Activated effector memory CD4-positive, alpha-beta T cell treated with anti-CD3 and anti-CD28 coated beads, Interleukin-2, amount 50 U/mL, for 16 hours (primary cell): ENCODE measurements around the gene MAPK8IP3.

Experiments used
- DNase-seq: peaks from one replicate; pipeline ENCODE4 v3.0.0-alpha.2; 2020

MAPK8IP3 gene, protein sequence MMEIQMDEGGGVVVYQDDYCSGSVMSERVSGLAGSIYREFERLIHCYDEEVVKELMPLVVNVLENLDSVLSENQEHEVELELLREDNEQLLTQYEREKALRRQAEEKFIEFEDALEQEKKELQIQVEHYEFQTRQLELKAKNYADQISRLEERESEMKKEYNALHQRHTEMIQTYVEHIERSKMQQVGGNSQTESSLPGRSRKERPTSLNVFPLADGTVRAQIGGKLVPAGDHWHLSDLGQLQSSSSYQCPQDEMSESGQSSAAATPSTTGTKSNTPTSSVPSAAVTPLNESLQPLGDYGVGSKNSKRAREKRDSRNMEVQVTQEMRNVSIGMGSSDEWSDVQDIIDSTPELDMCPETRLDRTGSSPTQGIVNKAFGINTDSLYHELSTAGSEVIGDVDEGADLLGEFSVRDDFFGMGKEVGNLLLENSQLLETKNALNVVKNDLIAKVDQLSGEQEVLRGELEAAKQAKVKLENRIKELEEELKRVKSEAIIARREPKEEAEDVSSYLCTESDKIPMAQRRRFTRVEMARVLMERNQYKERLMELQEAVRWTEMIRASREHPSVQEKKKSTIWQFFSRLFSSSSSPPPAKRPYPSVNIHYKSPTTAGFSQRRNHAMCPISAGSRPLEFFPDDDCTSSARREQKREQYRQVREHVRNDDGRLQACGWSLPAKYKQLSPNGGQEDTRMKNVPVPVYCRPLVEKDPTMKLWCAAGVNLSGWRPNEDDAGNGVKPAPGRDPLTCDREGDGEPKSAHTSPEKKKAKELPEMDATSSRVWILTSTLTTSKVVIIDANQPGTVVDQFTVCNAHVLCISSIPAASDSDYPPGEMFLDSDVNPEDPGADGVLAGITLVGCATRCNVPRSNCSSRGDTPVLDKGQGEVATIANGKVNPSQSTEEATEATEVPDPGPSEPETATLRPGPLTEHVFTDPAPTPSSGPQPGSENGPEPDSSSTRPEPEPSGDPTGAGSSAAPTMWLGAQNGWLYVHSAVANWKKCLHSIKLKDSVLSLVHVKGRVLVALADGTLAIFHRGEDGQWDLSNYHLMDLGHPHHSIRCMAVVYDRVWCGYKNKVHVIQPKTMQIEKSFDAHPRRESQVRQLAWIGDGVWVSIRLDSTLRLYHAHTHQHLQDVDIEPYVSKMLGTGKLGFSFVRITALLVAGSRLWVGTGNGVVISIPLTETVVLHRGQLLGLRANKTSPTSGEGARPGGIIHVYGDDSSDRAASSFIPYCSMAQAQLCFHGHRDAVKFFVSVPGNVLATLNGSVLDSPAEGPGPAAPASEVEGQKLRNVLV (N-terminal part only)

DNA sequence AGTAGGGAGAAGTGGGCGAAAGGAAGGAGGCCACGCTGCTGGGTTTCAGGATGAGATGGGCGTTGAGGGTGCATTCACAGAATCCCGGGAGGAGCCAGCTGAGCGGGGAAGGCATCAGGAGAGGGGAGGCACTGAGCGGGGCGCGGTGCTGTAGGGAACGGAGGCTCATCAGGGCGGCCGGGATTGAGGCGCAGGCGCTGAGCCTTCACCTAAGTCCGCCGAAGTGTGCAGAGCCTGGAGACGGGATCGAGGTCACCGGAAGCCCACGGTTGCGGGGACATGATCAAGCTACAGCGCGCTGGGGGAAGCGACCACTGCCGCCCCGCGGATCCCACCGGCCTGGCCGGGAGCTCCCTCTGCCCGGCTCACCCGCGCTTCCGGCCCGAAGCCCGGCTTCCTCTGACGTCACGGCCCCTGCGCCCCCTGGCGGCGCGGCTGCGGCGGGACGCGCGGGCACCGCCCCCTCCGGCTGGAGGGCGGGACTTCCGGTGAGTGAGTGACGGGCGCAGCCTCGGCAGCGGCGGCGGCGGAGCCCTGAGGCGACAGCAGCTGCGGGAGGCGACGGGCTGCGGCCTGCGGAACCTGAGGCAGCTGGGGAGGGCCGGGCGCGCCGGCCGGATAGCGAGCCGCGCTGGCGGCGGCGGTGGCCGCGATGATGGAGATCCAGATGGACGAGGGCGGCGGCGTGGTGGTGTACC lies at the start of gene MAPK8IP3:
Gene MAPK8IP3, plus strand, starts transcription at position 508 of the 698 bp plus-strand sequence. Its CDS starts 145 bp downstream, at position 653.
- peak; percentile 99 for DNase-seq

DNA sequence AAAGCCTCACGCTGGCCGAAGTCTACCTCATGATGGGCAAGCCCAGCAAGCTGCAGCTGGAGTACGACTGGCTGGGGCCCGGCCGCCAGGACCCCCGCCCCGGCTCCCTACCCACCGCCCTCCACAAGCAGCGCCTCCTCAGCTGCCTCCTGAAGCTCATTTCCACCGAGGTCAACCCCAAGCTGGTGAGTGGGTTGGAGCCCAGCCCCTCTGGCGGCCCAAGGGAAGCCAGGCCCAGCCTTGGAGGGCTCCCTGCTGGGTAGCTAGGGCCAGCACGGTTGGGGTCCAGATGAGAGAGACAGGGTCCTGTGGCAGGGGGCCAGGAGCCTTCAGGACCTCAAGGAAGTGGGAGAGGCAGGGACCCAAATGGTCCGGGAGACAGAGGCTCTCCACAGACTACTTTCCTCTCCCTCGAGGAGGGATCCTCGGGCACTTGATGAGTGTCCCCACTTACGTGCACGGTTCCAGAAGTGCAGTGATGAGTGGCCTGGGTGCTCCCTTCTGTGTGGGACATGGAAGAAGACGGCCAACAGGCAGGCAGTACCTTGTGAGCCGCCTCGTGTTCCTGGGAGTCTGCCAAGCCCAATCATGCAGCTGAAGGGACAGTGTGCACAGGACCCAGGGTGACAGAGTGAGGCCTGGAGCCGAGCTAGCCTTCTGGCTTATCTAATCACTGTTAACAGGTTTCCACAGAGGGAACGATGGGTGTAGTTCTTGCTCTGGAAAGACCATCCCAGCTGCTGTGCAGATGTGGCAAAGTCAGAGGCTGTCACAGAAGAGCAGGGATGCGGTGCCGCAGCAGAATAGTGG lies 49.0 kb upstream of the MAPK8IP3 start:
- DNase-seq: no peak

DNA sequence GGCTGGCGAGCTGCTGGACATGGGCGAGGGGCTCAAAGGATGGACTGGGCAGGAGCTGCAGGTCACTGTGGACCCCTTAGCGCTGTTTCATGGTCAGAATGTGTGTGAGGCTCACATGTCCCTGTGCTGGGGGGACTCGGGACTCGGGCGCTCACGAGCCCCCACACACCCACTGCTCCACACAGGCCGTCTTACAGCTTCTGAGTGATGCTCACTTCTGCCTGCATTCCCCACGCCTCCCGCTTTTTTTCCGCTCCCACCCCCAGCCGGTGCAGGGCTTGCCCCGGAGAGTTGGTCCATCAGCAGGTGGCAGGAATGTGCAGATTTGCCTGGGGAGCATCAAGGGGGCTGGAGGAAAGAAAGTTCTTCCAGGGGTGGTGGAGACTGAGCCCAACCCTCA lies 48.2 kb upstream of the MAPK8IP3 start:
- no peak for DNase-seq

DNA sequence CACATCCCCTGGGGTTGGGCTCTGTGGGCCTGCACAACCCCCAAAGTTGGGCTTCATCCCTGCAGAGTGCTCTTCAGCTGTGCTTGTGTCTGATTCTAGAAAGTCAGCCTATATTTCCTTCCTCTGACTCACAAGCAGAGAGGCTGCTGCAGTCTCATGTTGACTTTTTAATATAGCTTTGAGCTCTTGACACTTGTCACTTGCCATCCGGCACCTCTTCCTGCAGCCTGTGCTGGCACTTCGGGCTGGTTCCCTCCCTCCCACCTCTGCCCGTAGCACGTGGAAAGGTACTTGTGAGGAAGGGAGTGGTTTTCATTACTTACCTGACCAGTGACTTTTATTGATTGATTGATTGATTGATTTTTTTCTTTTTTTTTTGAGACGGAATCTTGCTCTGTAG lies 47.0 kb upstream of the MAPK8IP3 start:
- DNase-seq: no peak

DNA sequence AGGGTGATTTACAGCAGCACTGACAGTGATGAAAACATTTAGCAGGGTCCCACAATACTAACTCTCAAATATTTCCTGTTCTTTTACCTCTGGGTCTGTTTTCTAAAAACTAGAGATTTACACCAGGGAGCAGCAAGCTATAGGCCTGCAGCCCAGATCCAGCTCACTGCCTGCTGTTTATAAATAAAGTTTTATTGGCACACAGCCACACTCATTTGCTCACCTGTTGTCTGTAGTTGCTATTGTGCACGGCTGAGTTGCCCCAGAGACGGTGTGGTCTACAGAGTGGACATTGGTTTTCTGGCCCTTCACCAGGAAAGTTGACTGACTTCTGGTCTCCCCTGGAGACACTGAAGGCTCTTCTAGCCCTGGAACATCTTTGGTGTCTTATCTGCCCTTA lies 44.2 kb upstream of the MAPK8IP3 start:
- DNase-seq: no peak

DNA sequence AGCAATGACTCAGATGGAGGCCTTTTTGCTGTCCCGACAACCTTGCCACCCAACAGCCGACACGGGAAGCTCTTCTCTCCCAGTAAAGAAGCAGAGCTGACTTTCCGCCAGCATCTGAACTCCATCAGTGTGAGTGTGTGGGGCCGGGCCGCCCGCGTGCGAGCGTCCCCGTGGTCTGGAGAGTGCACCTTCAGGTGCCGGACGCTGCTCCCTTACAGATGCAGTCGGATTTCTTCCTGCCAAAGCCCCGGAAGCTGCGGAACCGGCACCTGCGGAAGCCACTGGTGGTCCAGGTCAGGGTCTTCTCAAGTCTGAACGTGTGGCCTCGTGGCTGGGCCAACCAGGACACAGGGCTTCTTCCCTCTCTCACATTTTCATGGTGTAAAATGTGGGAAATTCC lies 43.5 kb upstream of the MAPK8IP3 start:
- DNase-seq: no peak

DNA sequence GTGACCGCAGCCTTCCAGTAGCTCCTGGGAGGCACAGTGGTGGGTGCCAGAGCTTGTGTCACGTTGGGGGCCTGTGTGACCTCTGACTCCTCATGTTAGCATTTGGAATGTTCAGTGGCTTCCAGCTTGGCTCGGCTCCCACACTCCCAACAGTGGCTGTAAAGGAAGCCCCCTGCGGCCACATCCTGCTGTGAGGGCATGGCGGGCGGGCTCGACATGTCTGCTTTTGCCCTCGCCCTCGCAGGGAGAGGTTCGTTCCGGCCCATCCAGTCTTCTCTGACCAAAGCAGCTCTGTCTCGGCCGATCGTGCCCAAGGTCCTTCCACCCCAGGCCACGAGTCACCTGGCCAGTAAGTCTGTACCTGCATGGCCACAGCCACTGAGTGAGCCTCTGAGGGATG lies 40.2 kb upstream of the MAPK8IP3 start:
- DNase-seq: no peak

DNA sequence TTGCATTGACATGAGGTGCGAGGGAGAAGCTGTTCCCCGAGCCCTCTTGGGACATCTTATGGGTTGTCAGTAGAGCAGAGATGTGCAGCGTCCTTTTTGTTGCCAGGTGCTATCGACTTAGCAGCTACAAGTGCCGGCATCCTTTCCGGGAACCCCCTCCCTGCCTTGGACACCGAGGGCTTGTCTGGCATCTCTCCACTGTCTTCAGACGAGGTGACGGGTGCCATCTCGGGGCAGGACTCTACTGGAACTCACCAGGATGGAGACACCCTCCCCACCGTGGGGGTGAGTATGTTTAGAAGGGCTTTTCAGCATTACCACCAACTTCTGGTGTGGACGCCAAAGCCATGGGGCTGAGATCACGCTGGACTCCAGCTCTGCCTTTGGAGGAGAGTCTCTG lies 39.7 kb upstream of the MAPK8IP3 start:
- DNase-seq: no peak

DNA sequence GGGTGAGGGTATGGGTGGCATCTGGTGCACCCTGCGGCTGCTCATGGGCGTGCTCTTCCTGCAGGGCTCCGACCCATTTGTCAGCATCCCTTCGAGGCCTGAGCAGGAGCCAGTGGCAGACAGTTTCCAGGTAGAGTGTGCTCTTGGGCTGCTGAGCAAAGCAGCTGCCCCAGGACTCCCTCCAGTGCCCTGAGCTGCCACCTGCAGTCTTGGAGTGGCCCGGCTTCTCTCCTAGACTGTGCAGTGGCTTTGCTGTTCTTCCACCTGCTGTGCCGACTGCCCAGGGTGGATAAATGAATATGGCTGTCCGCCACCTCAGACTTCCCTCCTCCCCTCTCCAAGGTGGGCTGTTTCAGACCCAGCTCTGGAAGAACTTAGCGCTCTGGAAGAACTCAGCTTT lies 38.7 kb upstream of the MAPK8IP3 start:
- DNase-seq: no peak

DNA sequence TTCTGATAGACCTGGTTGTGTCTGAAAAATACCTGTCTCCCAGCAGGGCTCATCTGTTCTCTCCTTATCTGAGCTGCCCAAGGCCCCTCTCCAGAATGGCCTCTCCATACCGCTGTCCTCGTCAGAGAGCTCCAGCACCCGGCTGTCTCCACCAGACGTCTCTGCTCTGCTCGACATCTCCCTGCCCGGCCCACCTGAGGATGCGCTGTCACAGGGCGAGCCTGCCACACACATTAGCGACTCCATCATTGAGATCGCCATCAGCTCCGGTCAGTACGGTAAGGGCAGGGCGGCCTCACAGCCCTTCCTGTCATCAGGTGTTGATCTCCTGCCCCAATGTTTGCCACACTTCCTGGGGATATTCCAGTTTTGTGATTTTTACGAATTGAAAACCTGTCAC lies 38.1 kb upstream of the MAPK8IP3 start:
- DNase-seq: no peak

DNA sequence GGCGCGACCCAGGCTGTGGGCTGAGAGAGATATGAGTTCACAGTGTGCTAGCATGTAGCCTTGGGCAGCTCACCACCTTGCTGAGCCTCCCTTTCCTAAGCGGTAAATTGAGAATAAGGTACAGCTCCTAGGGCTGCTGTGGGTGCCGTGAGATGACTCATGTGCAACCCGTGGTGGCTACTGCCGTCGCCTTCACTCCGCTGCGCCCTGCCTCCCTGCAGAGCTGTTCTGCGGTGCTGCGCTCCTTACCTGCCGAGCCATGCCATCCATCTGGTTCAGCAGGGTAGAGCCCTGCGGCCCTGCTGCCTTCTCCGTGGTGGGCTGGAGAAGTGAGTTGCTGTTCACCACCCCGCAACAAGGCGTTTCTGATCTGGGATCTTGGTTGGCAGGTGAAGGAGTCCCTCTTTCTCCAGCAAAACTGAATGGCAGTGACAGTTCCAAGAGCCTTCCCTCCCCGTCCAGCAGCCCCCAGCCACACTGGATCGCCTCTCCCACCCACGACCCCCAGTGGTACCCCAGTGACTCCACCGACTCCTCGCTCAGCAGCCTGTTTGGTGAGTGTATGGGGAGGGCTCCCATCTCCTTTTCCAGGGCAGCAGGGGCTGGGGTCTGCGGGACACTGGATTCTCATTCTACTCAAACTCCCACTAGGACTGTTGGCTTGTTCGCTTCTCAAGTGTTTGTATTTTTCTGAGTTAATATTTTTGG lies 37.2 kb upstream of the MAPK8IP3 start:
- DNase-seq: no peak

DNA sequence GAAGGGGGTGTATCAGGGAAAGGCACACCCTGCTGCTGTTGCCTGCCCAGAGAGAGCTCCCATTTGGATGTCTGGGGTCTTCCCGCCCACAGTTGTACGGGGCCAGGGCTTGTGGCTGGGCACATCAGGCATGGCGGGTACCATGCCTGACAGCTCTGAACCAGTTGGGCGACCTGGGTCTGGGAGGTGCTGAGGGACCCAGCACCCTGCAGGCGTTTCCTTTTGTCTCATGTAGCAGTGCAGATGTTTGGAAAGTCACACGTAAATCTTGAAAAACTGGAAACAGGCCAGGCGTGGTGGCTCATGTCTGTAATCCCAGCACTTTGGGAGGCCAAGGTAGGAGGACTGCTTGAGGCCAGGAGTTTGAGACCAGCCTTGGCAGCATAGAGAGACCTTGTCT lies 36.3 kb upstream of the MAPK8IP3 start:
- no peak for DNase-seq

DNA sequence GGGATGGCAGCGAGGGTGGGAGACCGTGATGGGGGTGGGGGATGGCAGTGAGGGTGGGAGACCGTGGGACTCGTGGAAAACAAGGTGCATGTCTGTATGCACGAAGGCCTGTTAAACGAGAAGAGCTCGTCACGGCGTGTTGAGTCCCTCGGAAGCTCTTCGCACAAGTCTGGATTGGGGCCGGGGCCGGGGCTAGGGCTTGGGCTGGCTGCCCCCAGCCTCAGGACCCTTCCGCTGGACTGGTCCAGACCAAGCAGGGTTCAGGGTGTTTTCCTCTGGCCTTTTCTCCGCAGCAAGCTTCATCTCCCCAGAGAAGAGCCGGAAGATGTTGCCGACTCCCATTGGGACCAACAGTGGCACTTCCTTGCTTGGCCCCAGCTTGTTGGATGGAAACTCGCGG lies 35.6 kb upstream of the MAPK8IP3 start:
- DNase-seq: no peak

DNA sequence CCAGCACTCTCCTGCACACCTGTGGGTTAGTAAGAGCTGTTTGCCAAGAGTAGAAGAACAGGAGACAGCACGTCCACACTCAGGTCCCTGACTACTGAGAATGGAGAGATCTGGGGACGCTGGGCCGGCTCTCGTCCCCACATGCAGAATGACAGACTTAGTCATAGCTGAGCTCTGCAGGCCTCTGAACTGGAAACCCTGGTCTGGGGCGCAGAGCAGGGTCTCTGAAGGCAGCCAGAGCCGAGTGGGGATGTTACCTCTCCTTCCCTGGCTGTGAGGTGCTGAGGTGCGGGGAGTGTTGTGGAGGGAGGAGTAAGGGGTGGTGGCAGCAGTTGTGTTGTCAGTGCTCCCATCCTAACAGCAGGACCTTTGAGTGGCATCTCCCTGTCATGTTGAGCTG lies 35.1 kb upstream of the MAPK8IP3 start:
- no peak for DNase-seq

DNA sequence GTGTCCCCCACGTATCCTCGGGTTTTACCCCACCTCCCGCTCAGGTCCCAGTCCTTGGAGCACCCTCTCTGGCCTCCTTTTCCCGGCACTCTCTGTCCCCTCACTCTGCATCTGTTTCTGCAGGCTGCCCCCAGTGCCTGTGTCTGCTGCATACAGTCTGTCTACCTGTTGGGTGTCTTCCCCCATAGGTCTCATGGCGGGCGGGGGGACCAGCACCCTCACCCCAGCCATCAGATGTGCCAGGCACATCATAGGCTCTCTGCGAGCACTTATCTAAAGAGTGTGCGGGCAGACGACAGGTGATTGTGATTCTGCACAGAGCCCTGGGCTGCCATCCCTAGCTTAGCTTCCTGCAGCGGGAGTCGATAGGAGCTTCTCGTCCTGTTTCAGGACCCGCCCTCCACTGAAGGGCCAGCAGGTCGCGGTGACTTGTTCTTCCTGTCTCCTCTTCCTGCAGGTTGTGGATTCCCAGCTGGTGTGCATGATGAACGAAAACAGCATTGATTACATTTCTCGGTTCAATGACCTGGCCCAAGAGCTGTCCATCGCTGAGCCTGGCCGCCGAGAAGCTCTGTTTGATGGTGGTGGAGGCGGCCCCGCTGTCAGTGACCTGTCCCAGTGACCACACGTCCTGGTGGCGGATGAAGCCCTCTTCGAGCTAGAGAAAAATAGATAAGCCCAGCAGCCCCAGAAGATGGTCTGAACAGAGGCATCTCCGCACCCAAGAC lies 32.4 kb upstream of the MAPK8IP3 start:
- DNase-seq: no peak

DNA sequence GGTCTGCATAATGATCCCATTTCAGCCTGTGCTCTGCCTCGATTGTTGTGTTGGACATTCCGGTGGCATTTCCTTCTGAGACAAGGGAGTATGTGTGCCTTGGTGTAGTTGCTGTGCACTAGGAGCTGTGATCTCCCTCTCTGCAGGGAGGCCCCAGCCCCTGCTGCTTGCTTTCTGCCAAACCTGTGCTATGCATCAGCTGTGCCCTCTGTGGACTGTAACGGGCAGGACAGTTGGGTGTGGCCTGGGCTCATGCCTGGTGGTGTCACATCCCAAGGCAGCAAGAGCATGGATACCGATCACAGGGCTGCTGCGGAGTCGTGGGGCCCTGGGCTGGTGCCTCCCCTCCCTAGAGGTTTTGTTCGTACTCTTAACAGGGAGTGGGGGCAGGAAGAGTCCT lies 31.7 kb upstream of the MAPK8IP3 start:
- no peak for DNase-seq

DNA sequence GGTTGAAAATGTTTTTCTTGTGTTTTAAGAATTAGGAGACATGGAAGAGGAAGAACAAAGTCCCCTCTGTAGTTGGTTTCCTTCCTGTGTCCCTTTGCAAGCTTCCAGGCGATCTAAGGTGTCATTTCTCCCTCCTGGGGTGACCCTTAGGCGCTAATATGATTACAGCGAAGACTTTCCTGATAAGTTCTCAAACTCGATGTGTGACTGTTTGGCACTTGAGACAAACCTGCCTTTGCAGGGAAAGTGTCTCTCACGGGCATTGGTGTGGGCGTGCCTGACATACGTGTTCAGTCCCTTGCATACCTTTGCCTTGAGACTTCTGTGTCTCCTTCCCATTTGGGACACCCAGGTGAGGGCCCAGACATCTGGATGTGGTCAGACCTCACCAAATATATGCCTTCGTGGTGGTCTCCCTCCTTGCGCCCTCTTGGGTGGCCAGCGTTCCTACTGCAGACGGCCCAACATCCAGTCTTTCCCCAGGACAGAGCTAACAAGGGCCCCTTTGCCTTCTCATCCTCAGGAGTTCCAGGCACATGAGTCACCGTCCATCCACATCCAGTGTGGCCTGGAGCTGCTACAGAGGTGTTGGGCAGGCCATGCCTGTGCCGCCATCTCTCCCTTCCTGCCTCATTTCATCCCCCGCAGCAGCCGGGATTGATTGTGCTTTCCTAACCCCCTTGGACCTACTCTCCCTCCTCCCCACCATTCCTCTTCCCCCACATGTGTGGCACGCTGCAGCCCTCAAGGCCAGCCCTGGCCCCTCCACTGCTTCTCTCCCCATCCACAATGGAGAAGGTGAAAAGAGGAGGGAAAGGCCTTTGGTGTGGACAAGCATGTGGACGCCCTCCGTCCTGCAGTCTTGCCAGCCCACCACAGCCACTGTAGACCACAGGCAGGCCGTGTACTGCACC lies 31.0 kb upstream of the MAPK8IP3 start:
- no peak for DNase-seq

DNA sequence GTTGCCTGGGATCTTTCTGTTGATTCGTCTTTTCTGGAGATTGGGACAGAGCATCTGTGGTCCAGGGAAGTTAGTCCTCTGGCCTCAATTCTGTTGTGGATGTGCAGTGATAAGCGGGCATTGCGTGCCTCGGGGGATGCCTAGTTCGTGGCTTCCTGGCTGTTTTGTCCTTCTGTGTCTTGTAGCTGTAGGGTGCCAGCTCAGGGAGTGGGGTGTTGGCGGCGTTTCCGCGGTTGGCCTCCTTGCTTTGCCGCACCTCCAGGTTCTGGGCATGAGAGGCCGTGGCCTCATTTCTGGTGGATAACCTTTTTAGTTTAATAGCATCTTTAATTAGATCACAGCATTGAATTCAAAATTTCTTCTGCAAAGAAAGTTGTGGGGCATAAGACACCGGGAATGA lies 29.3 kb upstream of the MAPK8IP3 start:
- no peak for DNase-seq

DNA sequence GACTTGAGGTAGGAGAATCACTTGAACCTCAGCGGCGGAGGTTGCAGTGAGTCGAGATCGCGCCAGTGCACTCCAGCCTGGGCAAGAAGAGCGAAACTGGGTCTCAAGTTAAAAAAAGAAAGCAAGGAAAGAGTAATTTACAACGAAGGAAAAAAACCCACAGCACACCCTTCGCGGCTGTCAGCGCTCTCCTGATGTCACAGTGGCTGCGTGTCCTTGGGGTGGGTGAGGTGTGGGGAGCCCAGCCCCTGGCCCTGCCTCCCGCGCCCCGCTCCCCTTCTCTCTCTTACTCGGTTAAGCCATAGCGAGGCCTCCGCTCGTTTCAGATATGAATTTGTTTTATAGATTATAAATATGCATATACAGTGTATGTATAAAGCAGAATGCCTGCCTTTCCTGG lies 28.7 kb upstream of the MAPK8IP3 start:
- no peak for DNase-seq
